Activated CD8-positive, alpha-beta T cell treated with anti-CD3 and anti-CD28 coated beads for 36 hours (primary cell): ENCODE measurements around the gene HSPA13. TPM values are rescaled to one million over a fixed set of nuclear protein-coding genes. Genes with fewer than 3 reads are reported as not detected.

Experiments used
- ATAC-seq: fragments of 200-7000 bp; cut with Tn5 transposase; one replicate; pipeline ENCODE4 v1.10.0; 2021; ENCODE audit warnings: mild to moderate bottlenecking, moderate library complexity
- CTCF ChIA-PET: fragments of 350-600 bp; sonication (Branson Sonifier 250); formaldehyde crosslinking; loops from one replicate; lab custom pipeline; 2021; ENCODE audit warnings: antibody characterized with exemption; lab: Charles Lee
- POLR2A ChIA-PET: fragments of 350-600 bp; sonication (Branson Sonifier 250); formaldehyde crosslinking; loops from one replicate; lab custom pipeline; 2021; ENCODE audit warnings: antibody characterized with exemption; lab: Charles Lee
- DNase-seq: peaks from one replicate; pipeline ENCODE4 v3.0.0-alpha.2; 2020
- H3K27ac Mint-ChIP-seq: one replicate; pipeline ENCODE4 v1.8.0; 2021; ENCODE audit warnings: mild to moderate bottlenecking, mixed read lengths
- H3K27me3 Mint-ChIP-seq: one replicate; pipeline ENCODE4 v1.8.0; 2021; ENCODE audit warnings: mixed read lengths
- H3K36me3 Mint-ChIP-seq: one replicate; pipeline ENCODE4 v1.8.0; 2021; ENCODE audit warnings: low read depth, mixed read lengths
- H3K4me1 Mint-ChIP-seq: one replicate; pipeline ENCODE4 v1.8.0; 2021; ENCODE audit warnings: low read depth, mixed read lengths
- H3K4me3 Mint-ChIP-seq: one replicate; pipeline ENCODE4 v1.8.0; 2021; ENCODE audit warnings: mild to moderate bottlenecking, moderate library complexity, mixed read lengths
- H3K9me3 Mint-ChIP-seq: one replicate; pipeline ENCODE4 v1.8.0; 2021; ENCODE audit warnings: mixed read lengths
- CTCF ChIP-seq: fragments of 200-600 bp; IDR thresholded peaks from one replicate; pipeline ENCODE4 v1.8.0; 2022; ENCODE audit warnings: antibody characterized with exemption, mild to moderate bottlenecking
- intact Hi-C: fragments of 100-400 bp; cut with micrococcal nuclease; formaldehyde crosslinking; loops from one replicate; pipeline ENCODE4 v1.10.0; 2022
- total RNA-seq, 2 experiments: library from RNA; stranded (reverse); gene quantifications; one replicate each; pipeline ENCODE4 v1.2.3, GENCODE V29; 2021

Gene HSPA13
- total RNA-seq, 2 experiments from 2014 or later, result 37.1 to 39.8 TPM

- ChIA-PET CTCF (interaction anchor here (0.9 to 3.5 kb wide), 4 partner anchors 77 to 354 kb away, joined by 3 to 10 read pairs (median 6); no protein-coding TSS in a partner anchor), POLR2A (interaction anchor here (0.6 to 1.8 kb wide), 7 partner anchors 12 to 623 kb away, joined by 3 to 5 read pairs (median 3); no protein-coding TSS in a partner anchor)
- intact Hi-C loops, result loop anchor here (5.0 to 10.0 kb wide), 2 partner anchors 164 to 1351 kb away; partner anchors contain the start of gene SAMSN1
- Mint-ChIP-seq H3K27me3 (no peaks in the 10 kb centered on the region), H3K27ac (peak overlapping the region; percentile 97), H3K9me3 (no peaks in the 10 kb centered on the region), H3K4me1 (peaks cover 29% of the 10 kb centered on the region), H3K36me3 (peaks cover 21% of the 10 kb centered on the region), H3K4me3 (peak overlapping the region; percentile 92)
- DNase-seq (peak; percentile 5), ATAC-seq (peak; percentile 7)
- TF ChIP-seq CTCF, result no peak
These were observed 742 bp upstream of the HSPA13 start for GRCh38 chr21:14383596-14384180.

GRCh38 chr21:14382486-14382834, 486 bp downstream of the HSPA13 start:
- Mint-ChIP-seq H3K4me3 (peak overlapping the region; percentile 92), H3K9me3 (no peaks in the 10 kb centered on the region), H3K27ac (peak overlapping the region; percentile 97), H3K4me1 (peaks cover 31% of the 10 kb centered on the region), H3K27me3 (no peaks in the 10 kb centered on the region), H3K36me3 (peaks cover 29% of the 10 kb centered on the region)
- intact Hi-C loops, result loop anchor here (5.0 to 10.0 kb wide), 2 partner anchors 165 to 1352 kb away; partner anchors contain the start of gene SAMSN1
- ChIA-PET CTCF (interaction anchor here (0.9 to 3.5 kb wide), 6 partner anchors 8 to 355 kb away, joined by 3 to 10 read pairs (median 4); no protein-coding TSS in a partner anchor), POLR2A (interaction anchor here (0.8 to 1.8 kb wide), 6 partner anchors 109 to 393 kb away, joined by 3 to 5 read pairs (median 3); no protein-coding TSS in a partner anchor)
- TF ChIP-seq CTCF, result no peak
- DNase-seq (peak; percentile 58), ATAC-seq (no peak)

GRCh38 chr21:14376854-14377253, 6.1 kb downstream of the HSPA13 start:
- H3K27me3 Mint-ChIP-seq, result no peaks in the 10 kb centered on the region
- intact Hi-C loops, result no loop called here
- CTCF ChIA-PET, result no interaction called here
- ATAC-seq (peak; percentile 37), DNase-seq (peak; percentile 4)
- no peak overlapping the region for H3K4me3 Mint-ChIP-seq
- POLR2A ChIA-PET, result no interaction called here
- H3K27ac Mint-ChIP-seq, result no peak overlapping the region
- H3K36me3 Mint-ChIP-seq, result peaks cover 51% of the 10 kb centered on the region
- H3K9me3 Mint-ChIP-seq, result no peaks in the 10 kb centered on the region
- no peak for TF ChIP-seq CTCF
- peaks cover 26% of the 10 kb centered on the region for H3K4me1 Mint-ChIP-seq

GRCh38 chr21:14366998-14367397, 15.9 kb downstream of the HSPA13 start:
- peaks cover 2% of the 10 kb centered on the region for H3K27me3 Mint-ChIP-seq
- DNase-seq (no peak), ATAC-seq (no peak)
- intact Hi-C loops, result no loop called here
- no peaks in the 10 kb centered on the region for H3K9me3 Mint-ChIP-seq
- peaks cover 3% of the 10 kb centered on the region for H3K36me3 Mint-ChIP-seq
- no peak for TF ChIP-seq CTCF
- no peak overlapping the region for H3K4me3 Mint-ChIP-seq
- no peaks in the 10 kb centered on the region for H3K4me1 Mint-ChIP-seq
- H3K27ac Mint-ChIP-seq, result no peak overlapping the region
- POLR2A ChIA-PET, result no interaction called here
- CTCF ChIA-PET, result no interaction called here

- POLR2A ChIA-PET, result no interaction called here
- H3K4me3 Mint-ChIP-seq, result no peak overlapping the region
- H3K9me3 Mint-ChIP-seq, result no peaks in the 10 kb centered on the region
- DNase-seq (no peak), ATAC-seq (no peak)
- TF ChIP-seq CTCF, result no peak
- H3K36me3 Mint-ChIP-seq, result no peaks in the 10 kb centered on the region
- CTCF ChIA-PET, result no interaction called here
- no peak overlapping the region for H3K27ac Mint-ChIP-seq
- intact Hi-C loops, result no loop called here
- peaks cover 5% of the 10 kb centered on the region for H3K27me3 Mint-ChIP-seq
- no peaks in the 10 kb centered on the region for H3K4me1 Mint-ChIP-seq
These were observed 21.0 kb downstream of the HSPA13 start for GRCh38 chr21:14361958-14362357.
